Anterior cingulate cortex (tissue), 58 donors: ENCODE data around the gene USP13.

ENCODE experiments used
- DNase-seq, 58 donors: peaks; one replicate each; lab custom pipeline; 2025; lab: John Stamatoyannopoulos, UW

Gene USP13

DNA sequence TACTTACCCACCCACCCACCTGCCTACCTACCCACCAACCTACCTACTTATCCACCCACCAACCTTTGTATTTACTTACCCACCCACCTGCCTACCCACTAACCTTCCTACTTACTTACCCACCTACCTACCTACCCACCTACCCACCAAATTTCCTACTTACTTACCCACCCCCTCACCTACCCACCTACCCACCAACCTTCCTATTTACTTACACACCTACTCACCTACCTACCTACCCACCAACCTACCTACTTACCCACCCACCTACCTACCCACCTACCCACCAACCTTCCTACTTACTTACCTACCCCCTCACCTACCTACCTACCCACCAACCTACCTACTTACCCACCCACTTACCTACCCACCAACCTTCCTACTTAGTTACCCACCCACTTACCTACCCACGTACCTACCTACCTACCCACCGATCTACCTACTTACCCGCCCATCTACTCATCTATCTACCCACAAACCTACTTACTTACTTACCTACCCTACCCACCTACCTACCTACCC, 179.6 kb downstream of the USP13 start:
- DNase-seq = no peak

DNA sequence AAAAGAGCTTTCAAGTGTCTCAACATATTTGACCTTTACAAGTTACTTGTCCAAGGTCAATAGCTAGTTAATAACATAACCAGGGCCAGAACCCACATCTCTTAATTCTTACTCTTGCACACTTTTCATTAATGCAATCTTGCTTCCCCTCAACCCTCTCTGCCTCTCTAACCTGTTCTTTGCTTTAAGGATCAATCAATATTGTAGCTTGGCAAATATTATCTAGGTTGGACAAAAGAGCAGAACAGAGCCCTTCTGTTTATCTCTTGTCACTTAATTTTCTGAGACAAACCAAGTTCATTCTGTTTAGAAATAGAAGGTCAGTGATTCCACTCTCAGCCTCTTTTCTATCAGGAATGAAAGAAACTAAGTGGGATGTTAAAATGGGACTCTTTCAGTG, 180.5 kb downstream of the USP13 start:
- no peak for DNase-seq

DNA sequence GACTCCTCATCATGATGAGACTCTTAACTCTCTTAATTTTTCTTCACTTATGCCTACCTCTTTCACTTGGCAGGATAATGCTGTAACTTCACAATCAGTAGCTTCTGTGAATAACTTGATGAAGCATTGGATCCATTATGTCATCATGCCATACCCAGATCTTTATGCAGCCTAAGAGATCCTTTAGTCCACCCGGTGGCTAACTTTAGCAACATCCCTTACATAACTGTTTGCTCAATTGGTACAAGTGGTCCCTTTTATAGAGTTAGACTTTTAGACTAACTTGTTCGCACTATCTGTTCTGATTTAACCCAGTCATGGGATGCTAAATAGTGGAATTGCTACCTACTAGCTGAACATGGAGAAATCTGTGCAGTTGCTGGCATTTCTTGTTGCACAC, 184.5 kb downstream of the USP13 start:
- DNase-seq = peak in 1 of 58 donors; percentile 23
